GM18861 (cell line): ENCODE data around the gene ADGRG3.

Experiments used
- ATAC-seq: cut with Tn5 transposase; IDR thresholded peaks from one replicate; pipeline ENCODE4 v1.9.1; 2021; ENCODE audit not compliant: unreplicated experiment

Gene ADGRG3

DNA sequence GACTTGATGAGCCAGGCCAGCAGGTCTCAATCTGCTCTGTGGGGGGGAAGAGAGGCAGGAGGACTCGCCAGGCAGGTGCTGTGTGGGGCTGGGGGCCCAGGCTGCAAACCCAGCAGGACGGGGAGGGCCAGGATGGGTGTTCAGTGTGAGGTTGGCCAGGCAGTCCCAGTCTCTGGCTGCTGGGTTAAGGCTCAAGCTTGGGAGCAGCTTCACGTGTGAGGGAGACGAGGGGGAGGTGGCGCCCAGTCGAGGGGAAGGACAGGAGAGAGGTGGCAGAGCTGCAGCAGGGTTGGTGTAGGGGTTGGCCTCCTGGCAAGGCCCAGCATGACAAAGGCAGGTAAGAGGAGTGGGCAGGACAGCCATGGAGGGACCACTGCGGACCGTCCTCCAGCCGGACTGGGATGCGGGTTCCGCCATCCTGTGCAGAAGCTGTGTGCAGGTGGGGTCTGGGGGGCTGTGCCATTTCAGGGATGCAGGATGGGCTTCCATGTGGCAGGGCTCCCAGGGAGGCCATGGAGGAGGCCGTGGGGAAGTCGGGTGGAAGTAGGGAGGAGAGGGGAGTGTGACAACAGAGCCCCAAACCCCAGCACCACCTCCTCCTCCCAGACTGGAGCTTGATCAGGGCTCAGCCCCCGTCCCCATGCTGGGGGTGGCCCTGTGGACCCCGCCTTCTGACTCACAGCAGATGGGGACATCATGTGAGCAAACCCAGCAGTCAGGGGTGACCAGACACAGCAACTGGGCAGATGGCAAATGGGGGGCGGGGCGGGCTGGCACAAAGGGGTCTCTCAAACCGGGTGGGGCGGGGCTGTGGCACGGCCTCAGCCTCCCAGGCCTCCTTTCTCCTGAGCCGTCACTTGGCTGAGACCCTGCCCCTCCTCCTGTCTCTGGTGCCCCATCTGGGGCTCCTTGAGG is 36.9 kb upstream of the ADGRG3 start:
- ATAC-seq: no peak

DNA sequence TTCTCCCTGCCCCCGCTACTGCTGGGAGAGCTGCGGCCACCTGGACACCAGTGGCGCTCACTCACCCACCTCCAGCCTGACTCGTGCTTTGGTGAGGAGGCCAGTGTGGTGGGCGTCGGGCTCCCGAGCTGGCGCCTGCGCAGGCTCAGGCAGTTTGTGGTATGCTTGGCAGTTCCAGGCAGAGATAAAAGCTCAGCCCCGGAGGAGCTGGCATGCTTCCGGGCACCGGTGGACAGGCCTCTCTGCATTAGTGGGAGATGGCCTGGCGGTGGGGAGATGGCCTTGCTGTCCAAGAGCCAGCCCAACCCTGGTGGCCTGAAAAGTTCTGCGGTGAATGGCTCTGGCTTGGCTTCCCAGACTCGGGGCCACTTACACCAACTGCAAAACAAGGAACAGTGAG is 35.5 kb upstream of the ADGRG3 start:
- ATAC-seq: no peak

- no peak for ATAC-seq
These were observed 34.6 kb upstream of the ADGRG3 start for GRCh38 chr16:57633383-57634064.

DNA sequence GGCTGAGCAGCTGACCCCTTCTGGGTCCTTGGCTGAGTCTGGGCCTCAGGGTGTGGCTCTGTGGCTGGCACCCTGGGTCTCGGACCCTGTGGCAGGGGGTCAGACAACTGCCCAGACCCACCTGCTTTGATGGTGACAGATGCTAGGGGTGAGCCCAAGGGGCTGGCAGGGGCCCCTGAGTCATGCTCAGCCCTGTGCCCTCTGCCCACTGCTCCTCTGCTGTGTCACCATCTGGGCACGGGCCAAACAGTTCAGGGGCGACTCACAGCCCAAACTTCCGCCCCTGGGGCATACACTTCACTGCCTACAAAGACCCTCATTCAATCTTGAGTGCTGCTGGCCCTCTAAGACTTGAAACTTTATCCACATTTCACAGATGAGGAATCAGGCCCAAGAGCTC is 33.9 kb upstream of the ADGRG3 start:
- no peak for ATAC-seq

DNA sequence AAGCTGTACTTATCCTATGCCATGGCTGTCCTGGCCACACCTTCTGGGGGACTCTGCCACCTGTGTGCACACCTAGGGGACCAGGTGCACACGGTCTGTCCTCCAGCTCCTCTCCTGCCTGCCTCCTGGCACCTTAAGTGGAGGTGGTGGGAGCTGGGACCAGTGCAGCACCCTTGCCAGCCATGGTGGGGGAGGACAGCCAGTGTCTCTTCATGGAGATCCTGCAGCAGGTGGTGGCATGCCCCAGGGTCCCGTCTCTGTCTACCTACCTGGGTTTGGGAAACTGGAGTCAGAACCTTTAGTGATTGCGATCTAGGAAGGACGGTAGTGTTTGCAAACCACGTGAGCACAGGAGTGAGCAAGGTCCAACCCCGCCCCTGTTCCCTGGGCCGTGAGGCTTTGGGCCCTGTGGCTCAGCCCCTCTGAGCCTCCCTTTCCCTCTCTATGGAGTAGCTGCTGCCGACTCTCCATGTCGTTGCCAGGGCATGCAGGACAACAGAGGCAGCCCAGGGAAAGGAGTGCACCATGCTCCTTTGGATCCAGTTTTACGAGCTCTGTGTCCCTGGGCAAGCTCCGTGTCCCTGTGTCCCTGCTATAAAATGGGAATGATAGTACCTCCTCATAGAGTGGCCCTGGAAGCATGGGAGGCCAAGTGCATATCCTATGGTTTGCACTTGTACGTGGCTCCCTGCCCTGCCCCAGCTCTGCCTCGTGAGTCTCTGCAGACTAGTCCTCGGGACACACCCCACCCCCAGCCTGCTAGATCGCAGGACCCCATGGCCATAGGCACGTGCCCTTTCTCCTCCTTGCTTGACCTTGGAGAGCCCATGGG is 32.6 kb upstream of the ADGRG3 start:
- ATAC-seq: no peak

GRCh38 chr16:57636184-57636583 is 31.9 kb upstream of the ADGRG3 start:
- no peak for ATAC-seq

DNA sequence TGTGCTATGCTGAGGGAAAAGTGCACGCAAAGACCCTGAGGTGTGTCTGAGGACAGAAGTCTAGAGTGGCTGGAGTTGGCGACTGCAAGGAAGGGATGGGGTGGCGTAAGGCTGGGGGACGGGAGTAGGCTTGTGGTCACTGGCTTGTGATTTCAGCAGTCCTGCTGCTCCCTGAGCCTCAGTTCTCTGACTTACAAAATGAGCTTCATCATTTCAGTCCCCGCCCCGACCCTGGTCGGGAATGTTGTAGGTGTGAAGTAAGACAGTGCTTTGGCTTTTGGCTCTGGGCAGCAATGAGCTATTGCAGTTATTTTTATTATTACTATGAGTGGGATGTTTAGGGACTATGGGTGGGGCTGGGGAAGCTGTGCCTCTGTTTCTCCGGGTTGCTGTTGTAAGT is 31.1 kb upstream of the ADGRG3 start:
- no peak for ATAC-seq

- no peak for ATAC-seq
These were observed 30.7 kb upstream of the ADGRG3 start for GRCh38 chr16:57637424-57637823.

DNA sequence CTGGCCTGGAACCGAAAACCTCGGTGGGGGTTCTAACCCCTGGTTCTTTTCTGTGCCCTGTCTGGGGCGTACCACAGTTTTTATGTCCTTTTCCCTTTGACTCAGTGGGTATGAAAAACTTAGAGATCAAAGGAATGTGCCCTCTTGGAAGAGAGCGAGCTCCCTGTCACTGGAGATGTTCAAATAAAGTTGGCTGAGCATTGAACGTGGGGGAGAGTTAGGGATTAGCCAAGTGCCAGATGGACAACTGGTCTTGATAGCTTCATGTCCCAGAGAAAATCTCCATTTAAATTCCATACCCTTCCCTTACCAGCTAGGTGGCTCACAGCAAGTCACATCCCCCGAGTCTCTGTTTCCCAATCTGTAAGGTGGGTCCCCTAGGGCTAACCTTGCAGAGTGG is 30.1 kb upstream of the ADGRG3 start:
- no peak for ATAC-seq

DNA sequence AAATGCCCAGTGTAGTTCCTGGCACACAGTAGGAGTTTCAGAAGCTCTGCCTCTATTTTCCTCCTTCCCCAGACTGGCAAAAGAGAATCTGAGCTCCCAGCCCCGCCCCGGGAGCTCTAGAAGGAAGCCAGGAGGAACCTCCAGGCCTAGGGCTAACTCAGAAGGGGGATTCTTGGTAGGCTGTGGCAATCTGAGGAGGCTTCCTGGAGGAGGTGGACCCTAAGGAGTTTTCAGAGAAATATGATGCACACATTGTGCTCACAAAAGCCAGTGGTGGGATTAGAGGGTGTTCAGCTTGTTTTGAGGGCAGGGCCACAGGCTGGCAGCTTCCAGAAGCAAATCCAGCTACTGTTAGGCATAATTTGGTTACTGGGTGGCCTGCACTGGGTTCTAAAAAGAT is 29.7 kb upstream of the ADGRG3 start:
- no peak for ATAC-seq

- ATAC-seq: no peak
These were observed 28.8 kb upstream of the ADGRG3 start for GRCh38 chr16:57639172-57639887.

GRCh38 chr16:57640185-57640584 is 27.9 kb upstream of the ADGRG3 start:
- ATAC-seq: no peak

- ATAC-seq: no peak
These were observed 27.5 kb upstream of the ADGRG3 start for GRCh38 chr16:57640612-57641011.

- no peak for ATAC-seq
These were observed 25.7 kb upstream of the ADGRG3 start for GRCh38 chr16:57642160-57643135.

DNA sequence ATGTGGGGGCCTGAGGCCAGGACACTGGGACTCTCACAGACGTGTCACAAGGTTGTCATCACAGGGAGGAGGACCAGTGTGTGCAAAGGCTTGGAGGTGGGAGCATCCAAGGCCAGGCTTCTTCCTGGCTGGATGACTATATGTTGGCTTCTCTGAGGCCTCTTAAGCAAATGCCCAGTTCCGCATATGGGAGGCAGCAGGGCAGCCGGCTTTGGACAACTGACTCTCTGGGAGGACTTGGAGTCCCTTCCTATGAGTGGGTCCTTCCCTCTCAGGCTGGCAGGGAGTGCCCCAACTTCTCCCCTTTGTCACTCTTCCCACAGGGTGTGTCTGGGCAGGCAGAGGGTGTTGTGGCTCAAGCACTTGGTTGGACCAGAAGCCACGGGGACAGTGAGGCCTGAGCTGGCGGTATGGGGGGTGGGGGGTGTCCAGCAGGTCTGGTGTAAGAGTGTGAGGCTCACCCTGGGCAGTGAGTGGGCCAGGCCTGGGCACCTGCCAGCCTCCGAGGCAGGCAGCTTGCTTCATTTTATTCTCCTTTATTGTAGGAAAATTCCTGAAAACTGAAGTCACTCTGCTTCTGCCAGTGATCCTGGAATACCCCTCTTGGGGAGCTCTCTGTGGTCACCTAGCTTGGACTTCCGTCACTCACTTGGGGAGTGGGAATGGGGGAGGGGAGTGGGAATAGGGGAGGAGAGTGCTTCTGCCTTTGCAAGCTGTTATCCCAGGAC is 24.8 kb upstream of the ADGRG3 start:
- no peak for ATAC-seq

DNA sequence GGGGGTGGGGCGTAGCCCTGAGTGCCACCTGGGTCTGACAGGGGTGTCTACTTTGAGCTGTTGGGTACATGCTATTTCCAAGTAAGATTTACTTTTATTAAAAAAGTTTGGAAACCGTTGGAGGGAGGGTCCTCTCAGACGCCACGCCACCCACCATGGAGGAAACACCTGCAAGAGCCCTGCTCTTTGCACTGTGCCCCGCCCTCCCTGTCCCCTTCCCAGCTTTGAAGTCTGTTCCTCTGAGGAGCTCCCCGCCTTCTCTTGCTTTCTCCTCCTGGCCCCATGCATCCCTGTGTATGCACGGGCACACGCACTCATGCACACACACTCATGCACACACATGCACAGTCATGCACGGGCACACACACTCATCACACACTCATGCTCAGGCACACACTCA is 24.2 kb upstream of the ADGRG3 start:
- no peak for ATAC-seq

DNA sequence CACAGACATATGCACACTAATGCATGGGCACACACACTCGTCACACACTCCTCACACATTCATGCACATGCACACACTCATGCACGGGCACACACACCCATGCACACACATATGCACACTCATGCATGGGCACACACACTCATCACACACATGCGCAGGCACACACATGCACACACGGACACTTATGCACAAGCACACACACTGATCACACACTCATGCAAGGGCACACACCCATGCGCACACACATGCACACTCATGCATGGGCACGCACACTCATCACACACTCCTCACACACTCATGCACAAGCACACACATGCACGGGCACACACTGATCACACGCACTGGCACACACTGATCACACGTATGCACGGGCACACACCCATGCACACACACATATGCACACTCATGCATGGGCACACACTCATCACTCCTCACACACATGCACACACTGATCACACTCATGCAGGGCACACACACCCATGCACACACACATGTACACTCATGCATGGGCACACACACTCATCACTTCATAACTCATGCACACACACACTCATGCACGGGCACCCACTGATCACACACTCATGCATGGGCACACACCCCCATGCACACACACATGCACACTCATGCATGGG is 23.6 kb upstream of the ADGRG3 start:
- ATAC-seq: no peak

GRCh38 chr16:57645169-57645568 is 22.9 kb upstream of the ADGRG3 start:
- no peak for ATAC-seq
